ENCODE measurements around the gene TMEM30B.
"Not testable (repeated sequence)": the region's sequence is repeated elsewhere in the genome, so short reads cannot be mapped to it uniquely, and the experiment has no call there.

TMEM30B gene

GRCh38 chr14:61244009-61244408 is 37.1 kb downstream of the TMEM30B start:
- Histone ChIP-seq H3K4me1 (ENCODE audit: control extremely low read depth in 1 of 4, control insufficient read depth in 4 of 4, insufficient read depth in 4 of 4, low read length in 3 of 4) (no peaks in the 10 kb centered on the region), H3K4me3 (ENCODE audit: control insufficient read depth in 1 of 7, extremely low read depth in 1 of 7, insufficient read depth in 4 of 7, low read depth in 2 of 7, low read length in 6 of 7) (no peak overlapping the region), H3K27ac (ENCODE audit: insufficient read depth in 1 of 2, low read depth in 1 of 2, low read length in 2 of 2, poor library complexity in 1 of 2, severe bottlenecking in 2 of 2) (no peak overlapping the region), H3K27me3 (replicated peaks in 2 of 5; ENCODE audit: control insufficient read depth in 4 of 5, insufficient read depth in 5 of 5, low read length in 4 of 5) (peaks cover 0 to 8% (median 0%) of the 10 kb centered on the region in 5 experiments), H3K36me3 (ENCODE audit: control insufficient read depth in 4 of 4, insufficient read depth in 4 of 4, low read length in 3 of 4) (no peaks in the 10 kb centered on the region), H3K9me3 (ENCODE audit: control extremely low read depth in 1 of 5, control insufficient read depth in 4 of 5, insufficient read depth in 2 of 5, low read depth in 1 of 5, low read length in 4 of 5) (peaks cover 2 to 26% (median 13%) of the 10 kb centered on the region in 5 experiments)
- 94% methylated on average over 6 of the region's 9 CpGs for WGBS (ENCODE audit: insufficient coverage)
- POLR2A ChIA-PET = interaction anchor here (0.6 kb wide), 1 partner anchor 19 kb away, joined by 4 read pairs; no protein-coding TSS in a partner anchor
- CTCF ChIA-PET = interaction anchor here (2.1 kb wide), 1 partner anchor 9 kb away, joined by 10 read pairs; no protein-coding TSS in a partner anchor
- no peak for DNase-seq

- 100% methylated on average over 2 of the region's 8 CpGs for WGBS (ENCODE audit: insufficient coverage)
- Histone ChIP-seq H3K27me3 (replicated peaks in 2 of 5; ENCODE audit: control insufficient read depth in 4 of 5, insufficient read depth in 5 of 5, low read length in 4 of 5) (peaks cover 0 to 4% (median 0%) of the 10 kb centered on the region in 5 experiments), H3K36me3 (ENCODE audit: control insufficient read depth in 4 of 4, insufficient read depth in 4 of 4, low read length in 3 of 4) (no peaks in the 10 kb centered on the region), H3K27ac (ENCODE audit: insufficient read depth in 1 of 2, low read depth in 1 of 2, low read length in 2 of 2, poor library complexity in 1 of 2, severe bottlenecking in 2 of 2) (no peak overlapping the region), H3K4me1 (ENCODE audit: control extremely low read depth in 1 of 4, control insufficient read depth in 4 of 4, insufficient read depth in 4 of 4, low read length in 3 of 4) (no peaks in the 10 kb centered on the region), H3K9me3 (ENCODE audit: control extremely low read depth in 1 of 5, control insufficient read depth in 4 of 5, insufficient read depth in 2 of 5, low read depth in 1 of 5, low read length in 4 of 5) (peaks cover 2 to 28% (median 13%) of the 10 kb centered on the region in 5 experiments), H3K4me3 (ENCODE audit: control insufficient read depth in 1 of 7, extremely low read depth in 1 of 7, insufficient read depth in 4 of 7, low read depth in 2 of 7, low read length in 6 of 7) (no peak overlapping the region)
- CTCF ChIA-PET = interaction anchor here (1.4 kb wide), 1 partner anchor 11 kb away, joined by 3 read pairs; no protein-coding TSS in a partner anchor
- POLR2A ChIA-PET = no interaction called here
- DNase-seq = no peak
Observed at GRCh38 chr14:61240206-61240605, 40.9 kb downstream of the TMEM30B start.

- H3K36me3 ChIP-seq (ENCODE audit: control insufficient read depth in 4 of 4, insufficient read depth in 4 of 4, low read length in 3 of 4); H3K27ac ChIP-seq (ENCODE audit: insufficient read depth in 1 of 2, low read depth in 1 of 2, low read length in 2 of 2, poor library complexity in 1 of 2, severe bottlenecking in 2 of 2); H3K27me3 ChIP-seq (replicated peaks in 2 of 5; ENCODE audit: control insufficient read depth in 4 of 5, insufficient read depth in 5 of 5, low read length in 4 of 5); H3K4me3 ChIP-seq (ENCODE audit: control insufficient read depth in 1 of 7, extremely low read depth in 1 of 7, insufficient read depth in 4 of 7, low read depth in 2 of 7, low read length in 6 of 7); H3K4me1 ChIP-seq (ENCODE audit: control extremely low read depth in 1 of 4, control insufficient read depth in 4 of 4, insufficient read depth in 4 of 4, low read length in 3 of 4); POLR2A ChIA-PET: not testable (repeated sequence)
- WGBS (ENCODE audit: insufficient coverage) = 75% methylated on average over 10 of the region's 10 CpGs
- peak in 1 of 3 donors; percentile 9 for DNase-seq
- peaks cover 2 to 28% (median 13%) of the 10 kb centered on the region in 5 experiments for H3K9me3 ChIP-seq (ENCODE audit: control extremely low read depth in 1 of 5, control insufficient read depth in 4 of 5, insufficient read depth in 2 of 5, low read depth in 1 of 5, low read length in 4 of 5)
- CTCF ChIA-PET = interaction anchor here (0.9 to 1.6 kb wide), 4 partner anchors 9 to 18 kb away, joined by 3 read pairs; no protein-coding TSS in a partner anchor
Observed at GRCh38 chr14:61239285-61239684, 41.9 kb downstream of the TMEM30B start.

GRCh38 chr14:61238611-61239245 is 42.4 kb downstream of the TMEM30B start:
- WGBS (ENCODE audit: insufficient coverage) = 78% methylated on average over 7 of the region's 7 CpGs
- Histone ChIP-seq H3K9me3 (ENCODE audit: control extremely low read depth in 1 of 5, control insufficient read depth in 4 of 5, insufficient read depth in 2 of 5, low read depth in 1 of 5, low read length in 4 of 5) (peaks cover 2 to 28% (median 13%) of the 10 kb centered on the region in 5 experiments), H3K4me1 (ENCODE audit: control extremely low read depth in 1 of 4, control insufficient read depth in 4 of 4, insufficient read depth in 4 of 4, low read length in 3 of 4) (no peaks in the 10 kb centered on the region), H3K36me3 (ENCODE audit: control insufficient read depth in 4 of 4, insufficient read depth in 4 of 4, low read length in 3 of 4) (no peaks in the 10 kb centered on the region), H3K27me3 (replicated peaks in 2 of 5; ENCODE audit: control insufficient read depth in 4 of 5, insufficient read depth in 5 of 5, low read length in 4 of 5) (peaks cover 0 to 2% (median 0%) of the 10 kb centered on the region in 5 experiments), H3K4me3 (ENCODE audit: control insufficient read depth in 1 of 7, extremely low read depth in 1 of 7, insufficient read depth in 4 of 7, low read depth in 2 of 7, low read length in 6 of 7) (no peak overlapping the region), H3K27ac (ENCODE audit: insufficient read depth in 1 of 2, low read depth in 1 of 2, low read length in 2 of 2, poor library complexity in 1 of 2, severe bottlenecking in 2 of 2) (no peak overlapping the region)
- DNase-seq = no peak
- POLR2A ChIA-PET = no interaction called here
- CTCF ChIA-PET = interaction anchor here (0.9 to 1.6 kb wide), 3 partner anchors 10 to 18 kb away, joined by 3 read pairs; no protein-coding TSS in a partner anchor

GRCh38 chr14:61234215-61234916 is 46.8 kb downstream of the TMEM30B start:
- 93% methylated on average over 2 of the region's 2 CpGs for WGBS (ENCODE audit: insufficient coverage)
- H3K27ac ChIP-seq (ENCODE audit: insufficient read depth in 1 of 2, low read depth in 1 of 2, low read length in 2 of 2, poor library complexity in 1 of 2, severe bottlenecking in 2 of 2) = no peak overlapping the region
- no peak for DNase-seq
- H3K9me3 ChIP-seq (ENCODE audit: control extremely low read depth in 1 of 5, control insufficient read depth in 4 of 5, insufficient read depth in 2 of 5, low read depth in 1 of 5, low read length in 4 of 5) = peaks cover 0 to 3% (median 0%) of the 10 kb centered on the region in 5 experiments
- POLR2A ChIA-PET = no interaction called here
- no peaks in the 10 kb centered on the region for H3K36me3 ChIP-seq (ENCODE audit: control insufficient read depth in 4 of 4, insufficient read depth in 4 of 4, low read length in 3 of 4)
- H3K27me3 ChIP-seq (replicated peaks in 2 of 5; ENCODE audit: control insufficient read depth in 4 of 5, insufficient read depth in 5 of 5, low read length in 4 of 5) = peaks cover 0 to 11% (median 0%) of the 10 kb centered on the region in 5 experiments
- CTCF ChIA-PET = interaction anchor here (0.6 kb wide), 1 partner anchor 15 kb away, joined by 3 read pairs; no protein-coding TSS in a partner anchor
- H3K4me1 ChIP-seq (ENCODE audit: control extremely low read depth in 1 of 4, control insufficient read depth in 4 of 4, insufficient read depth in 4 of 4, low read length in 3 of 4) = no peaks in the 10 kb centered on the region
- H3K4me3 ChIP-seq (ENCODE audit: control insufficient read depth in 1 of 7, extremely low read depth in 1 of 7, insufficient read depth in 4 of 7, low read depth in 2 of 7, low read length in 6 of 7) = no peak overlapping the region

- Histone ChIP-seq H3K9me3 (ENCODE audit: control extremely low read depth in 1 of 5, control insufficient read depth in 4 of 5, insufficient read depth in 2 of 5, low read depth in 1 of 5, low read length in 4 of 5) (peaks cover 0 to 2% (median 0%) of the 10 kb centered on the region in 5 experiments), H3K27me3 (replicated peaks in 2 of 5; ENCODE audit: control insufficient read depth in 4 of 5, insufficient read depth in 5 of 5, low read length in 4 of 5) (peaks cover 0 to 11% (median 0%) of the 10 kb centered on the region in 5 experiments), H3K27ac (ENCODE audit: insufficient read depth in 1 of 2, low read depth in 1 of 2, low read length in 2 of 2, poor library complexity in 1 of 2, severe bottlenecking in 2 of 2) (no peak overlapping the region), H3K4me3 (ENCODE audit: control insufficient read depth in 1 of 7, extremely low read depth in 1 of 7, insufficient read depth in 4 of 7, low read depth in 2 of 7, low read length in 6 of 7) (no peak overlapping the region), H3K36me3 (ENCODE audit: control insufficient read depth in 4 of 4, insufficient read depth in 4 of 4, low read length in 3 of 4) (no peaks in the 10 kb centered on the region), H3K4me1 (ENCODE audit: control extremely low read depth in 1 of 4, control insufficient read depth in 4 of 4, insufficient read depth in 4 of 4, low read length in 3 of 4) (no peaks in the 10 kb centered on the region)
- DNase-seq = no peak
- POLR2A ChIA-PET = no interaction called here
- no CpG with 5 or more reads among the region's 3 CpGs for WGBS (ENCODE audit: insufficient coverage)
- CTCF ChIA-PET = no interaction called here
Observed at GRCh38 chr14:61233436-61233956, 47.6 kb downstream of the TMEM30B start.

- Histone ChIP-seq H3K9me3 (ENCODE audit: control extremely low read depth in 1 of 5, control insufficient read depth in 4 of 5, insufficient read depth in 2 of 5, low read depth in 1 of 5, low read length in 4 of 5) (no peaks in the 10 kb centered on the region), H3K36me3 (ENCODE audit: control insufficient read depth in 4 of 4, insufficient read depth in 4 of 4, low read length in 3 of 4) (no peaks in the 10 kb centered on the region), H3K4me1 (ENCODE audit: control extremely low read depth in 1 of 4, control insufficient read depth in 4 of 4, insufficient read depth in 4 of 4, low read length in 3 of 4) (no peaks in the 10 kb centered on the region), H3K4me3 (ENCODE audit: control insufficient read depth in 1 of 7, extremely low read depth in 1 of 7, insufficient read depth in 4 of 7, low read depth in 2 of 7, low read length in 6 of 7) (no peak overlapping the region), H3K27ac (ENCODE audit: insufficient read depth in 1 of 2, low read depth in 1 of 2, low read length in 2 of 2, poor library complexity in 1 of 2, severe bottlenecking in 2 of 2) (no peak overlapping the region), H3K27me3 (replicated peaks in 2 of 5; ENCODE audit: control insufficient read depth in 4 of 5, insufficient read depth in 5 of 5, low read length in 4 of 5) (peaks cover 0 to 11% (median 0%) of the 10 kb centered on the region in 5 experiments)
- POLR2A ChIA-PET = no interaction called here
- WGBS (ENCODE audit: insufficient coverage) = 95% methylated on average over 2 of the region's 4 CpGs
- DNase-seq = no peak
- CTCF ChIA-PET = no interaction called here
Observed at GRCh38 chr14:61231810-61232209, 49.3 kb downstream of the TMEM30B start.
